Measurements from ENCODE around the gene PKP1. TPM values are rescaled to one million over a fixed set of nuclear protein-coding genes. Genes with fewer than 3 reads are reported as not detected.

Gene PKP1
- total RNA-seq, 4 donors from 2014 or later: 0.18 to 0.62 TPM; not detected in 2

DNA sequence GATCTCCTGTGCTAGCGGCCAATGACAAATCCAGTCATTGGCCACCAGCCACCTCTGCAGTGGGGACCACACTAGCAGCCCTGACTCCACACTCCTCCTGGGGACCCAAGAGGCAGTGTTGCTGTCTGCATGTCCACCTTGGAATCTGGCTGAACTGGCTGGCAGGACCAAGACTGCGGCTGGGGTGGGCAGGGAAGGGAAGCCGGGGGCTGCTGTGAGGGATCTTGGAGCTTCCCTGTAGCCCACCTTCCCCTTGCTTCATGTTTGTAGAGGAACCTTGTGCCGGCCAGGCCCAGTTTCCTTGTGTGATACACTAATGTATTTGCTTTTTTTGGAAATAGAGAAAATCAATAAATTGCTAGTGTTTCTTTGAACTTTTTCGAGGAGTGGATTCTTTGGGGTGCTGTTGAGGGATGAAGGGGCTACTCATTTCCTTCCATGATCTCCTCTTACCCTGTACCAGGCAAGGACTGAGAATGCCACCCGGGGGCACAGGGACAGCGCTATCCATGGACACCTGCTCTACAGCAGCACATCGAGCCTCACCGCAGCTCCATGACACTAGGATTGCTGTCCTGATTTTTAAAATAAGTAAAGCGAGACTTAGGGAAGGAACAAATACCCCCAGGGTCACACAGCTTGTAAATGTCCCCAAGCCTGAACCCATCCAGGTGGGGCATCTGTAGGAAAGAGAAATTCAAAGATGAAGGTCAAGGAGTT lies 49.5 kb downstream of the PKP1 start:
- DNase-seq: no peak
- no peak overlapping the region for H3K4me3 ChIP-seq
- no peak for TF ChIP-seq CTCF (IDR thresholded peaks at IDR 0.05)
- TF ChIP-seq POLR2A (IDR thresholded peaks at IDR 0.05): no peak
- H3K36me3 ChIP-seq: no peaks in the 10 kb centered on the region
- no peaks in the 10 kb centered on the region for H3K9me3 ChIP-seq
- H3K27me3 ChIP-seq: no peaks in the 10 kb centered on the region
- no peaks in the 10 kb centered on the region for H3K4me1 ChIP-seq
- H3K27ac ChIP-seq: no peak overlapping the region
- intact Hi-C loops (cut with DNase I; ENCODE audit: low total_unique reads): no loop called here

- no peaks in the 10 kb centered on the region for H3K4me1 ChIP-seq
- TF ChIP-seq CTCF (IDR thresholded peaks at IDR 0.05) (no peak), POLR2A (IDR thresholded peaks at IDR 0.05) (no peak)
- no peak for DNase-seq
- intact Hi-C loops (cut with DNase I; ENCODE audit: low total_unique reads): no loop called here
- no peaks in the 10 kb centered on the region for H3K27me3 ChIP-seq
- H3K9me3 ChIP-seq: no peaks in the 10 kb centered on the region
- H3K36me3 ChIP-seq: no peaks in the 10 kb centered on the region
- no peak overlapping the region for H3K27ac ChIP-seq
- no peak overlapping the region for H3K4me3 ChIP-seq
Observed at GRCh38 chr1:201334325-201335173, 51.2 kb downstream of the PKP1 start.

DNA sequence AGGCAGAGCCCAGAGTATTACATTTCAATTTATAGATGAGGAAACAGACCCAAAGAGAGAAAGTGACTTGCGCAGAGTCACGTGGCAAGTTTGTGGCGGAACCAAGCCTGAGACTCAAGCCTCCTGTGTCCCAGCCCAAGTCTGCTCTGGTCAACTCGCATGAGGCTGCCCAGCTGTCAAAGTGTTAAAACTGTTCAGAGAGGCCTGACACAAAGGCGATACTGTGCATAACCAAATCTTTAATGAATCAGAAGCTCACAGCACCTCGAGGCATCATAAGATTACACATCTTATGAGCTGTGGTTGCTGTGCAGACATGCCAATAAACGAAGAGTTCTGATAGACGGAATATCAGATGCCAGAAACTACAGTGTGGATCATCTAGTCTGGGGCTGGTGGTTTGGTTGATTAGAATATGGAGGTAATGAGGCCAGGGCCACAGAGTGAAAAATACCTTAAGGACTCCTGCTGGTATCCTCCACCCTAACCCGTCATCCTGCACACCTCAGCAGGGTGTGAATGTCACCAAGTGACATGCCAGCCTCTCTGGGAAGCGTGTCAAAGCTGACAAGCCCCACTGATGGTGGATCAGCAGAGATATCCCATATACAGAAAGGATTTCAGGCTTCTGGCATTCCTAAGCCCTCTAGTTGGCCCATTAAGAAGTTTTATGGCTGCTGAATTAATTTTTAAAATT lies 52.0 kb downstream of the PKP1 start:
- no peaks in the 10 kb centered on the region for H3K9me3 ChIP-seq
- TF ChIP-seq POLR2A (IDR thresholded peaks at IDR 0.05) (no peak), CTCF (IDR thresholded peaks at IDR 0.05) (no peak)
- intact Hi-C loops (cut with DNase I; ENCODE audit: low total_unique reads): no loop called here
- H3K4me3 ChIP-seq: no peak overlapping the region
- no peak overlapping the region for H3K27ac ChIP-seq
- no peaks in the 10 kb centered on the region for H3K27me3 ChIP-seq
- no peaks in the 10 kb centered on the region for H3K36me3 ChIP-seq
- no peaks in the 10 kb centered on the region for H3K4me1 ChIP-seq
- DNase-seq: no peak

DNA sequence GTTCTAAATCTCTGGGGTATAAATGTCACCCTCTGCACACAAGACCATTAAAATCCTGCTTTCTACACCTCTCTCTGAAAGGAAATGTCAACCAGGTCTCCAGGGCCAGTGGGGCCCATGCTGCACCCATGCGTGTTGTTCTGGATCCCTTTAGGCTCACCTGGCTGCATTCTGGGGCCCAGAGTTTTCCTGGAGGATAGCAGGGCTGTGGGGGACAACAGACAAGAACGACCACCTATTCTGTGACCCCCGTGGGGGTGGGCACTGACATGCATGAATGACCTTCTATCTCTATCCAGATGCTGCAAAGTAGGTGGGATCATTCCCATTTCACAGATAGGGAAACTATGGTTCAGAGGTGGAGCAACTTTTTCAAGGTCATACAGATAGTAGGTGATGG lies 52.6 kb downstream of the PKP1 start:
- Histone ChIP-seq H3K27me3 (no peaks in the 10 kb centered on the region), H3K9me3 (no peaks in the 10 kb centered on the region), H3K4me1 (no peaks in the 10 kb centered on the region), H3K27ac (no peak overlapping the region), H3K36me3 (no peaks in the 10 kb centered on the region), H3K4me3 (no peak overlapping the region)
- TF ChIP-seq POLR2A (IDR thresholded peaks at IDR 0.05): no peak
- no peak for TF ChIP-seq CTCF (IDR thresholded peaks at IDR 0.05)
- no peak for DNase-seq
- intact Hi-C loops (cut with DNase I; ENCODE audit: low total_unique reads): no loop called here
